GM21526 (cell line): ENCODE data around the gene RDH5.

Experiments used
- ATAC-seq: cut with Tn5 transposase; IDR thresholded peaks from one replicate; pipeline ENCODE4 v1.9.1; 2021; ENCODE audit warnings: moderate library complexity; ENCODE audit not compliant: unreplicated experiment, low FRiP score

RDH5 gene

DNA sequence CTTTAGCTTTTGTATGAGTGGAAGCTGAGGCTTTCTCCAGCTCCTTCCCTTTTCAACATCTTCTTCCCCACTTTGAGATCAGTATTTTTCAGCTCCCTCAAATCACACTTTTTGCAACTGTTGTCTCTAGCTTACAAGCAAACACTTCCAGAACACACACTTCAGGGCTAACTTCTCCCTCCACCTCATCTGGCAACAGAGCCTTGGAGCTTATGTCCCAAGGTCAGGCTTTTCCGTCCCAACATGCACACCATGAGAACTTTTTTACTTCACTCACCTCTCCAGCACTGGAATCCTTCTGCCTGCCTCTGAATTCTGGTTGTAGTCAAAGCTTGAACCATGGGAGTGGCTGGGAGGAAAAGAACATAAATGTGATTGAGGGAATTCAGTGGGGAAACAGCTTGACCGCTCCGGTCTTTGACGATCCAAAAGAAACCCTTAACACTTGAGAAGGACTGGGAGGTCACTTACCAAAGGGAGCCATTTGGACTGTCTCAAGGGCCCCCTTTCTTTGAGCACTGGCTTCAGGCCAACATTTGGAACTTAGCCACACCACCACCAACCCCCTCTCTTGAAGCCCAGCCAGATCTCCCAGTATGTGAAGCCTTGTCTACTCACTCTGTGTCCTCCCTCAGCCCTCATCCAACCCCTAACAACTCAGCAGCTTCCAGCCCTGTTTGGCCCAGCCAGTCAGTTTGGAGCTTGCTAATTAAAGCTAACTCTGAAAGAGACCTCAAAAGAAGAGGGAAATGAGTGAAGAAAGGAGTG lies 8.2 kb upstream of the RDH5 start:
- ATAC-seq, result no peak

DNA sequence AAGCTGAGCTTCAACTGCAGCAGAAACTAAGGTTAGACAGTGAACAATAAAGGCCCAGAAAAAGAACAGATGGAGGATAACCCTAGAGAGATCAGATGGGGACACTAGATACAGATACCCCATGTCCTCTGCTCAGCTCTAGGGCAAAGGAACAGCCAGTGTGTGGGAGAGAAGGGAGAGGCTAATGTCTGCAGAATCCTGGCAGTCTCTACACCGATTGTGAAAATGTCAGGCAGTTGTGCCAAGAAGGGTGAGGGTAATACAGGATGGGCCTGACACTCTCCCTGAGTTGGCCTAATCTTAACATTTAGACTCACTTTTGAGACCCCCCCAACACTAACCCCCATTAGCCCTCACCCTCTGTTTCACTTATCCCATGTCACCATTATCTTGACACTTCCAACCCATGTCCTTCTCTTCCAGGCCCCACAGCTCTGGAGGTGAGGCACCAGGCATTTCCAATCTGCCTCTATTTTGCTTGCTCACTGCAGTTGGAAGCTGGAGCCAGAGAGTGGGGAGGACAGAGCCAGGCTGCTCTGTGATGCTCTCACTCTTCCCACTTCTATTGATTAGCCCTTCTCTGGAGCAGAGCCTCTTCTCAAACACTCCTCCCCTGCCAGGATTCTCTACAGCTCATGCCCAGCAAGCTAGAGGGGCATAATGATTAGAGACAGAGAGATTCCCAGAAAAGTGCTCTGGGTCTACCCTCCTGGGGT lies 7.3 kb upstream of the RDH5 start:
- ATAC-seq, result no peak

DNA sequence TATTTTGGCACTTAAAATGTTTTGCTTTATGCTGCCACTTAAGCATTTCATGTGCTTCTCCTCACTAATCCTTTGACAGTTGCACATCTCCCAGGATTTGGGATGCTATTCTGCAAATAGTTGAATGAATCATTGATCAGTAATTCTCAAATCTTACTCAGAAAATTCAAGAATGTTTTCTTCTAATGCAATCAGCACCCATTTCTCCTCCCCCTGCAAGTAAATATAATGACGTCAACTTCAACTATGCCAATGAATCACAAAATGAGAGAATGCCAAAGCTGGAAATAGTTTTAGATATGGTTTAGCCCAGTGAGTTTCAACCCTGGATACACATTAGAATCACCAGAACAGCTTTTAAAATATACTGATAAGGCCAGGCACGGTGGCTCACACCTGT lies 6.5 kb upstream of the RDH5 start:
- ATAC-seq, result no peak

DNA sequence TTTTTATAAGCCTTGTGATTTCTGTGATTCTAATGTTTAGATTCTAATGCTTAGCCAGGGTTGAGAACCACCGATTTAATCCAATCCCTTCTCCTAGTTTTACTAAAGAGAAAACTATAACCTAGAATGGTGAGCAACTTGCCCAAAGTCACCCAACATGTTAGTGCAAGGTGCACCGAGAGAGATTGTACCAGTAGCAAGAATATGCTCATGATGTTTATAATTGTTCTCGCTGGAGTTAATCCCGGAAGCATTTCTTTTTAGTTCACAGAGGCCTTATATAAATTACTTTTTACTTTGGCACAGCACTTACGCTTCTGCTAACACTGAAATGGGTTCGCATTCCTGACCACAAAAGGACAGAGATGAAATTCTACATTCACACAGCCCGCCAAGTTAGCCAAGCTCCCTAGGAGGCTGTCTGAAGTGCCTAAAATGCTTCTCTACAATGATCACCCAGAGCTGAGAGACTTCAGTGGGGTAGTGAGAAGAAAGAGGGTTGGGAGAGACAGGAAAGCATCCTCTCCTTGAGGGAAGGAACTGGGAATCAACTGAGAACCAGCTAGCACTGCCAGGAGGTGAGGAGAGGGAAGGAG lies 4.9 kb upstream of the RDH5 start:
- ATAC-seq, result no peak

GRCh38 chr12:55715833-55716581 lies 4.2 kb upstream of the RDH5 start, which contains the start of gene BLOC1S1:
TSS of gene BLOC1S1 (plus strand) at chr12:55716046. CDS start at chr12:55716052, 6 bp downstream.
- peak; percentile 86 for ATAC-seq

DNA sequence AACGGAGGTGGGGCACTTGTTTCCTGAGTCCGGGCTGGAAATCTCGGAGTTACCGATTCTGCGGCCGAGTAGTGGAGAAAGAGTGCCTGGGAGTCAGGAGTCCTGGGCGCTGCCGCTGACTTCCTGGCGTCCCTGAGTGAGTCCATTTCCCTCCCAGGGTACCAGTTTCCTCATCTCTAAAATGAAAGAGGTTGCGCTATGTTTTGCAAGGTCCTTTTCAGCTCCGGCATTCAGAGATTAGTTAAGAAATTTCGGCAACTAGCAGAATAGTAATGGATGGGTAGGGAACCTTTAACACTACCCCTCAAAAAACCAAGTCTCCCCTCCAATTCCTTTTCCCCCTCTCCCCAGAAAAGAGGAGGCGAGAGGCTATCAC lies 3.6 kb upstream of the RDH5 start:
- peak; percentile 29 for ATAC-seq

DNA sequence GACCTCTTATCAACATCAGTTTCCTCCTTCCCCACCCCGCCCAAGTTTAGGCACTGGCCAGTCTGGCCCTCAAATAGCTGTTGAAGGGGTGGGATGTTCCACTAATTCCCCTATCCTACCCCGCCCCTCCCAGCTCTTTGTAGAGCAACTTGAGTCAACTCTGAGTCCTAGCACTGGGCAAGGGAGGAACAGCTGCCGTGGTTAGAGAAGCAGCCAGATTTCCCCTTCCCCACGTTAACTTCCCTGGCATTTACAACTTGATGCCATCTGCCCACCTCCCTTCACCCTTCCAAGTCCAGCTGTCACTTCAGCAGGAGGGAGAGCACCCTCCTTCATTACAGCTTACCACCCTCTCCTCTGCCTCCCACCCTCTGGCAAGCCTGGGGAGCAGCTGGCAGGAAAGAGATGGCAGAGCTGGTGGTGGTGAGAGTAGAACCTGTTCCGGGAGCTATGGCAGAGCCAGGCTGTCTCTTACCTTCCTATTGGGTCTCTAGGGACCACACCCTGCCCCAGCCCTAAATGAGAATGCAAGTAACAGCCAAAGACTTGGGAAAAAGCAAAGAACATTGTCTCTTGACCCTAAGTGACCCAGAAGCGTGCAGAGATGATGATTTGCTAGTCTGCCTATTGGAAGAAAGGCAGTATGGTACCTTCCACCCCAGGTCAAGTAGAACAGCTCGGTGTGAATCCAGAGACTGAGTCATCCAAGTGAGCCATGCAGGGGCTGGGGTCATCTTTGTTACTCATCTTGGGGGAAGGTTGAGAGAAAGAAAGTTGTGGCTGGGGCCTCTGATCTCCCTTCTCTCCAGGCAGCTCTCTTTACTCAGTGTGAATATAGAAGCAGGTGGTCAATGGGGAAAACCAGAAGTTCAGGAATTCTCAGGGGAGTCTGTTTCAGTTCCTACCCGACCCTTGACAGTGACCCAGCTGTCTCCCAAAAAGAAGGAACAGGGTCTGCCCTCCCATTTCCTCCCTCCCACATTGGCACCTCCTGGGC lies 2.9 kb upstream of the RDH5 start:
- no peak for ATAC-seq

GRCh38 chr12:55718015-55718414 lies 2.2 kb upstream of the RDH5 start:
- ATAC-seq, result no peak

DNA sequence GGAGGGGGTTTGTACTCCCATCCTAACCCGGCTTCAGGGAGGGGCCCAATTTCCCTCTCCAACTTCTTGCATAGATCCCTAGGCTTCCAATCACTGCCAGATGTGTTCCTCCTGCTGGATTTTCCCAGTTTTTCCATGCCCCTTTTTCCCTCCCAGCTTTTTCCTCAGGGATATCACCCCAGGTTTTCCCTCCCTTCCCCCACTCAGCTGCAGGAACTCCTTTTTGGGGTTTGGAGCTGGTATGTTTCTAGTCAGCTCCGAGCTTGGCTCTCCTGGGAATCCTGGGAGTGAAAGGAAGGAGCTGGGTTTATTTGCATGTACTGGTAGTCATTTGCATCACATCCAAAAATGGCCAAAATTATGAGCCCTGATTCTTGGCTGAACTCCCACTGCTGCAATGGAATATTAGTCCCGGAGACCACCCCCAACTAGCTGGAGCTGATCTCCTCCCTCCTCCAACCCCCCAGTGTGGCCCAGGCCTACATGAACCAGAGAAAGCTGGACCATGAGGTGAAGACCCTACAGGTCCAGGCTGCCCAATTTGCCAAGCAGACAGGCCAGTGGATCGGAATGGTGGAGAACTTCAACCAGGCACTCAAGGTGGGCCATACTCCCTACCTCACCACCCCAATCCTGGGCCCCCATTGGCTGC lies 1.4 kb upstream of the RDH5 start:
- ATAC-seq, result no peak

DNA sequence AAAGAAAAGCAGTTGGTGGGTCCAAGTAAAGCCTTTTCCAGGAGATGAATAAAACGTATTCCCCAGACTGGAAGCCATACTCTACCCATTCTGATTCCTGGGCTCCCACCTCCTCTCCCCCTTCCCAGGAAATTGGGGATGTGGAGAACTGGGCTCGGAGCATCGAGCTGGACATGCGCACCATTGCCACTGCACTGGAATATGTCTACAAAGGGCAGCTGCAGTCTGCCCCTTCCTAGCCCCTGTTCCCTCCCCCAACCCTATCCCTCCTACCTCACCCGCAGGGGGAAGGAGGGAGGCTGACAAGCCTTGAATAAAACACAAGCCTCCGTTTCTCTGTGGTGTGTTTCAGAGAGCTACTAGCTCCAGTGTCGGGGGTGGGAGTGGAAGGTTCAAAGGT lies 822 bp upstream of the RDH5 start:
- no peak for ATAC-seq

- no peak for ATAC-seq
Observed at GRCh38 chr12:55720894-55721444, 776 bp downstream of the RDH5 start.

- ATAC-seq, result no peak
Observed at GRCh38 chr12:55721601-55722213, 1.5 kb downstream of the RDH5 start.

DNA sequence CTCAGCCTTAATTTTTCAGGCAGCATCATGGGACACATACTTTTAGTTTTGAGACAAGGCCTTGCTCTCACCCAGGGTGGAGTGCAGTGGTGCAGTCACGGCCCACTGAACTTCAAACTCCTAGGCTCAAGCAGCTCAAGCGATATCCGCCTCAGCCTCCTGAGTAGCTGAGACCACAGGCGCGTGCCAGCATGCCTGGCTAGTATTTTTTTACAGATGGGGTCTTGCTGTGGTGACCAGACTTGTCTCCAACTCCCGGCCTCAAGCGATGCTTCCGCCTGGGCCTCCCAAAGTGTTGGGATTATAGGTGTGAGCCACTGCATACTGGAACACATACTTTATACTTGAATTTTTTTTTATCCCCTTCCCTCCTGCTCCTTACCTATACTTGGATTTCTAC lies 2.8 kb downstream of the RDH5 start:
- ATAC-seq, result no peak

GRCh38 chr12:55723516-55724225 lies 3.5 kb downstream of the RDH5 start:
- no peak for ATAC-seq

DNA sequence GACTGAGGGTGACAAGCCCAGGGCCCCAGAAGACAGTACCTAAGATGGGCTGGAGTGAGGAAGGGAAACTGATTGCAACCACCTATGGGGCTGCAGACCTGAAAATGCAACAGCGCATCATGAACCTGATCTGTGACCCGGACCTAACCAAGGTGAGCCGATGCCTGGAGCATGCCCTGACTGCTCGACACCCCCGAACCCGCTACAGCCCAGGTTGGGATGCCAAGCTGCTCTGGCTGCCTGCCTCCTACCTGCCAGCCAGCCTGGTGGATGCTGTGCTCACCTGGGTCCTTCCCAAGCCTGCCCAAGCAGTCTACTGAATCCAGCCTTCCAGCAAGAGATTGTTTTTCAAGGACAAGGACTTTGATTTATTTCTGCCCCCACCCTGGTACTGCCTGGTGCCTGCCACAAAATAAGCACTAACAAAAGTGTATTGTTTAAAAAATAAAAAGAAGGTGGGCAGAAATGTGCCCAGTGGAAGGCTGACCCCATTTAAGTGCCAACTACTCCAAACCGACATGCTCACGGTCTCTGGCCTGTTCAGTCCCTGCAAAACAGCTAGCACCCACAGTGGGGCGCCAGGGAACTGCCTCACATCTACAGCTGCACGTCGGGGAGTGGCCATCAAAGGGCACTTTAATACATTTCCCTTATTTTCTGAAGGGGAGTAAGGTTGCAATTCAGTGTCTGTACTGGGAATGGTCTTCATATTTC lies 4.2 kb downstream of the RDH5 start:
- ATAC-seq, result no peak

- no peak for ATAC-seq
Observed at GRCh38 chr12:55724940-55725309, 4.7 kb downstream of the RDH5 start.

GRCh38 chr12:55725556-55725955 lies 5.4 kb downstream of the RDH5 start:
- no peak for ATAC-seq
